ENCODE data around the gene RPTOR.

- TF ChIP-seq EZH2 (IDR thresholded peaks at IDR 0.05; ENCODE audit: insufficient read depth, poor library complexity, severe bottlenecking): no peak
- no peak for TF ChIP-seq EZH2phosphoT487 (IDR thresholded peaks at IDR 0.05; ENCODE audit: insufficient read depth, low read depth)
These were observed 259.8 kb downstream of the RPTOR start for GRCh38 chr17:80804466-80804865.
